Measurements from ENCODE around the gene MMS22L. TPM values are rescaled to one million over a fixed set of nuclear protein-coding genes. Genes with fewer than 3 reads are reported as not detected.

MMS22L gene
- polyA plus RNA-seq, 3 donors, result 1.6 to 3.4 (median 2.1) TPM

- H3K4me3 ChIP-seq (replicated peaks in 1 of 3; ENCODE audit: low read depth in 2 of 3, low read length in 3 of 3), result no peak overlapping the region
- H2AFZ ChIP-seq (ENCODE audit: insufficient read depth, low read depth, low read length, poor library complexity, severe bottlenecking), result no peak overlapping the region
- H3K36me3 ChIP-seq (replicated peaks in 1 of 2; ENCODE audit: control insufficient read depth in 1 of 2, insufficient read depth in 2 of 2, low read length in 2 of 2), result peaks cover 17 to 19% of the 10 kb centered on the region in 2 donors
- no peak for TF ChIP-seq CTCF (IDR thresholded peaks at IDR 0.05)
- H3K4me3 Mint-ChIP-seq, result no peak overlapping the region
- WGBS (ENCODE audit: insufficient coverage), result no CpG with 5 or more reads among the region's 2 CpGs
- H3K4me1 ChIP-seq (ENCODE audit: control insufficient read depth in 1 of 2, insufficient read depth in 2 of 2, low read length in 2 of 2), result no peaks in the 10 kb centered on the region
- H3K27ac Mint-ChIP-seq, result no peak overlapping the region
- no peaks in the 10 kb centered on the region for H3K79me2 ChIP-seq (ENCODE audit: insufficient read depth, low read length)
- peaks cover 0 to 20% (median 8%) of the 10 kb centered on the region in 7 donors for H3K9me3 Mint-ChIP-seq
- H3K36me3 Mint-ChIP-seq, result peaks cover 42 to 56% of the 10 kb centered on the region in 2 donors
- no peak overlapping the region for H3K4me2 ChIP-seq (replicated peaks; ENCODE audit: extremely low read depth, low read length, poor library complexity, severe bottlenecking)
- H3K27me3 Mint-ChIP-seq (ENCODE audit: low read depth in 3 of 3), result no peaks in the 10 kb centered on the region
- no peak for DNase-seq
- no peaks in the 10 kb centered on the region for H3K27me3 ChIP-seq (ENCODE audit: control insufficient read depth in 2 of 2, insufficient read depth in 2 of 2, low read length in 2 of 2)
- H3K9ac ChIP-seq (ENCODE audit: insufficient read depth, low read length, poor library complexity, severe bottlenecking), result no peak overlapping the region
- peaks cover 0 to 7% of the 10 kb centered on the region in 2 donors for H3K9me3 ChIP-seq (replicated peaks in 1 of 2; ENCODE audit: control insufficient read depth in 1 of 2, insufficient read depth in 1 of 2, low read length in 2 of 2)
- no peaks in the 10 kb centered on the region for H4K20me1 ChIP-seq (ENCODE audit: insufficient read depth, low read length)
- intact Hi-C loops (cut with micrococcal nuclease), result no loop called here
- no peak overlapping the region for H3K27ac ChIP-seq (ENCODE audit: low read depth in 1 of 2, low read length in 2 of 2)
- H3K4me1 Mint-ChIP-seq, result peaks cover under 1% of the 10 kb centered on the region
Observed at GRCh38 chr6:97240222-97240621, 42.8 kb downstream of the MMS22L start.

GRCh38 chr6:97231911-97232310 is 51.1 kb downstream of the MMS22L start:
- Histone ChIP-seq H2AFZ (ENCODE audit: insufficient read depth, low read depth, low read length, poor library complexity, severe bottlenecking) (no peak overlapping the region), H3K4me1 (ENCODE audit: control insufficient read depth in 1 of 2, insufficient read depth in 2 of 2, low read length in 2 of 2) (peaks cover 15% of the 10 kb centered on the region in 2 donors), H3K79me2 (ENCODE audit: insufficient read depth, low read length) (peaks cover 3% of the 10 kb centered on the region), H4K20me1 (ENCODE audit: insufficient read depth, low read length) (no peaks in the 10 kb centered on the region), H3K27me3 (ENCODE audit: control insufficient read depth in 2 of 2, insufficient read depth in 2 of 2, low read length in 2 of 2) (no peaks in the 10 kb centered on the region), H3K9ac (ENCODE audit: insufficient read depth, low read length, poor library complexity, severe bottlenecking) (no peak overlapping the region), H3K36me3 (replicated peaks in 1 of 2; ENCODE audit: control insufficient read depth in 1 of 2, insufficient read depth in 2 of 2, low read length in 2 of 2) (peaks cover 2 to 10% of the 10 kb centered on the region in 2 donors), H3K9me3 (replicated peaks in 1 of 2; ENCODE audit: control insufficient read depth in 1 of 2, insufficient read depth in 1 of 2, low read length in 2 of 2) (no peaks in the 10 kb centered on the region), H3K4me2 (replicated peaks; ENCODE audit: extremely low read depth, low read length, poor library complexity, severe bottlenecking) (no peak overlapping the region), H3K4me3 (replicated peaks in 1 of 3; ENCODE audit: low read depth in 2 of 3, low read length in 3 of 3) (no peak overlapping the region), H3K27ac (ENCODE audit: low read depth in 1 of 2, low read length in 2 of 2) (peak overlapping the region in 1 of 2 donors; percentile 53)
- H3K27me3 Mint-ChIP-seq (ENCODE audit: low read depth in 3 of 3), result no peaks in the 10 kb centered on the region
- H3K36me3 Mint-ChIP-seq, result peaks cover 22 to 36% of the 10 kb centered on the region in 2 donors
- intact Hi-C loops (cut with micrococcal nuclease), result no loop called here
- no peak for DNase-seq
- peaks cover 27% of the 10 kb centered on the region for H3K4me1 Mint-ChIP-seq
- WGBS (ENCODE audit: insufficient coverage), result no CpG with 5 or more reads among the region's 1 CpG
- peak overlapping the region in 2 of 7 donors; percentile 24 to 33 for H3K27ac Mint-ChIP-seq
- no peak for TF ChIP-seq CTCF (IDR thresholded peaks at IDR 0.05)
- no peak overlapping the region for H3K4me3 Mint-ChIP-seq
- peaks cover 0 to 2% (median 0%) of the 10 kb centered on the region in 7 donors for H3K9me3 Mint-ChIP-seq
